Smooth muscle cell (in vitro differentiated cells): ENCODE data around the gene ZNF365. TPM values are rescaled to one million over a fixed set of nuclear protein-coding genes. Genes with fewer than 3 reads are reported as not detected.
A peak's percentile ranks its signal among the peaks of the same experiment; 100 is the strongest.

Experiments used
- DNase-seq: peaks from one replicate; lab custom pipeline; 2025; ENCODE audit not compliant: unreplicated experiment; lab: John Stamatoyannopoulos, UW
- H2AFZ ChIP-seq: fragments of 200-600 bp; sonication (generic); 2 replicates; pipeline ENCODE4 v1.6.0; 2016; ENCODE audit warnings: antibody characterized with exemption, low read depth, mild to moderate bottlenecking
- H3F3A ChIP-seq: fragments of 200-600 bp; sonication (generic); 2 replicates; pipeline ENCODE4 v1.6.0; 2017; ENCODE audit warnings: antibody characterized with exemption, low read depth
- H3K27ac ChIP-seq: fragments of 200-600 bp; sonication (generic); 2 replicates; pipeline ENCODE4 v1.5.1; 2016; ENCODE audit warnings: low read depth, mild to moderate bottlenecking
- H3K27me3 ChIP-seq: fragments of 200-600 bp; sonication (generic); 2 replicates; pipeline ENCODE4 v1.6.1; 2016; ENCODE audit warnings: low read depth, mild to moderate bottlenecking
- H3K36me3 ChIP-seq: fragments of 200-600 bp; sonication (generic); 2 replicates; pipeline ENCODE4 v1.5.1; 2016; ENCODE audit warnings: low read depth
- H3K4me1 ChIP-seq: fragments of 200-600 bp; sonication (generic); 2 replicates; pipeline ENCODE4 v1.5.1; 2016; ENCODE audit warnings: low read depth
- H3K4me2 ChIP-seq: fragments of 200-600 bp; sonication (generic); 2 replicates; pipeline ENCODE4 v1.6.0; 2016; ENCODE audit warnings: mild to moderate bottlenecking
- H3K4me3 ChIP-seq: fragments of 200-600 bp; sonication (generic); 2 replicates; pipeline ENCODE4 v1.5.1; 2016; ENCODE audit warnings: mild to moderate bottlenecking
- H3K79me2 ChIP-seq: fragments of 200-600 bp; sonication (generic); 2 replicates; pipeline ENCODE4 v1.6.0; 2016; ENCODE audit warnings: low read depth, mild to moderate bottlenecking
- H3K9ac ChIP-seq: fragments of 200-600 bp; sonication (generic); 2 replicates; pipeline ENCODE4 v1.6.0; 2016; ENCODE audit warnings: low read depth
- H3K9me3 ChIP-seq: fragments of 200-600 bp; sonication (generic); replicated peaks from 2 replicates; pipeline ENCODE4 v1.5.1; 2016; ENCODE audit warnings: low read depth
- H4K20me1 ChIP-seq: fragments of 200-600 bp; sonication (generic); 2 replicates; pipeline ENCODE4 v1.6.0; 2016; ENCODE audit warnings: low read depth
- WGBS: methylation state at CpG from one replicate; pipeline ENCODE4 v1.1.7; 2016; ENCODE audit warnings: low lambda C conversion rate; 5-methylcytosine and 5-hydroxymethylcytosine counted together
- polyA plus RNA-seq: library from polyadenylated mRNA; unstranded; fragments of >200 nt; fragmentation: Nextera tagmentation; extraction: Ambion mirVana; gene quantifications from 2 replicates; pipeline ENCODE4 v1.2.1, GENCODE V29; 2016
- total RNA-seq: library from RNA; depleted of rRNA; stranded (reverse); fragments of >200 nt; gene quantifications from 2 replicates; pipeline ENCODE4 v1.2.3, GENCODE V29; 2014
- TF ChIP-seq, protein P1 (sequence below): fragments of 200-600 bp; sonication (generic); IDR thresholded peaks from 2 replicates; pipeline ENCODE4 v1.5.1; 2017; ENCODE audit warnings: borderline replicate concordance, mild to moderate bottlenecking, antibody characterized with exemption; ENCODE audit not compliant: insufficient read depth, poor library complexity, severe bottlenecking

ZNF365 gene
- total and polyA plus RNA-seq, 2 experiments from 2014 or later: 2.0 to 3.7 TPM

DNA sequence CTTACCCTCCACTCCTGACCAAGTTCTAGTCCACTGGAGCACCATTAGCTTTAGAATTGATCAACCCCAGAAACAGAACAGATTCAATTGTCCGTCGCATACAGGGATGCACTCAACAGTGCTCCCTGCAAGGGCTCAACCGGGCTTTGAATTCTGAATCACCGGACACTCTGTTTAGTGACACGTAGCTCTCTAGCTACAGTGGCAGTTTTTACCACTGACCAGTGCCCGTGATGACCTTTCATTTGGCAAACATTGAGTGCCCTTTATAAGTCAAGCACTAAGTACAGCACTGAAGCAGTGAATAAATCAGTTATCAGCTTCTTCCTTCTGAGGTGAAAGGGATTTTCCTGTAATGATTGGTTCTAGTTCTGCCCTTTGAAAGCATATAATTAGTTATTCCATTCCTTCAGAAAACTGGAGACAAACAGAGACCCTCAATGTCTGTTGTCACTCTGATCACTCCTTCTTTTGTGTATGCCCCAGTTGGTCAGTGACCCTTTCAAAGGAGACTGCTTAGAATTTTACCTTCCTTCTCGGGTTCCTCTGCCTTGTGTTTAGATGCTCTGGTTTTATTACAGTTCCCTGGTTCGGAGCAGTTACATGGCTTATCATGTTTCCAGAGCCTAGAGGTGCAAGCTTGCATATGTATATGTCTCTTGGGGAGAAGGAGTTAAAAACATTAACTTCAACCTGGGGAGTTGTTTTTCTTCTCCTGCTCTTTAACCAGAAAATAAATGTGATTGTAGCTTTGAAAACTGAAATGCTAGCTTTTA is 68.9 kb downstream of the ZNF365 start:
- Histone ChIP-seq H3K4me2 (no peak overlapping the region), H3K4me1 (peaks cover 4% of the 10 kb centered on the region), H3K36me3 (no peaks in the 10 kb centered on the region), H3K79me2 (no peaks in the 10 kb centered on the region), H4K20me1 (no peaks in the 10 kb centered on the region), H2AFZ (peak overlapping the region; percentile 88), H3K4me3 (no peak overlapping the region), H3K27ac (peak overlapping the region; percentile 9), H3K9me3 (no peaks in the 10 kb centered on the region), H3F3A (peaks cover 8% of the 10 kb centered on the region), H3K27me3 (no peaks in the 10 kb centered on the region), H3K9ac (no peak overlapping the region)
- 59% methylated on average over 8 of the region's 8 CpGs for WGBS
- no peak for DNase-seq
- TF ChIP-seq, protein P1, sequence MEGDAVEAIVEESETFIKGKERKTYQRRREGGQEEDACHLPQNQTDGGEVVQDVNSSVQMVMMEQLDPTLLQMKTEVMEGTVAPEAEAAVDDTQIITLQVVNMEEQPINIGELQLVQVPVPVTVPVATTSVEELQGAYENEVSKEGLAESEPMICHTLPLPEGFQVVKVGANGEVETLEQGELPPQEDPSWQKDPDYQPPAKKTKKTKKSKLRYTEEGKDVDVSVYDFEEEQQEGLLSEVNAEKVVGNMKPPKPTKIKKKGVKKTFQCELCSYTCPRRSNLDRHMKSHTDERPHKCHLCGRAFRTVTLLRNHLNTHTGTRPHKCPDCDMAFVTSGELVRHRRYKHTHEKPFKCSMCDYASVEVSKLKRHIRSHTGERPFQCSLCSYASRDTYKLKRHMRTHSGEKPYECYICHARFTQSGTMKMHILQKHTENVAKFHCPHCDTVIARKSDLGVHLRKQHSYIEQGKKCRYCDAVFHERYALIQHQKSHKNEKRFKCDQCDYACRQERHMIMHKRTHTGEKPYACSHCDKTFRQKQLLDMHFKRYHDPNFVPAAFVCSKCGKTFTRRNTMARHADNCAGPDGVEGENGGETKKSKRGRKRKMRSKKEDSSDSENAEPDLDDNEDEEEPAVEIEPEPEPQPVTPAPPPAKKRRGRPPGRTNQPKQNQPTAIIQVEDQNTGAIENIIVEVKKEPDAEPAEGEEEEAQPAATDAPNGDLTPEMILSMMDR: no peak

DNA sequence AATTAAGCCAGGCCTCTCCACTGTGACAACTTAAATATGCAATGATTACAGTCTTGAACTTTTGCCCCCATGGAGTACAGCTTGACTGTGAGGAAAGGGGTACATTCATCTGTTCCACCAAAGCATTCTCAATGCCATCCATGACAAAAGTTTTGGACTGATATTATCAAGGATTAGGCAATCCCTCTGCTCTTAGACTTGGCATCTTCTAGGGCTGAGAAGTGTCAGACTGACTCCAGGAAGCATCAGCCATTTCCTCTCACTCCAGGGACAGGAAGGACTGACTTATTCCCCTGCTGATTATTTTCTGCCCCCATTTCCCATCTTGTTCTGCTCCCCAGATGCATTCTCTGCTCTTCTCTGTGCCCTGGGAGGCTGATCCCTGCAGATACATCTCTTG is 69.7 kb downstream of the ZNF365 start:
- TF ChIP-seq, protein P1: no peak
- H3F3A ChIP-seq: peaks cover under 1% of the 10 kb centered on the region
- no peak for DNase-seq
- no peaks in the 10 kb centered on the region for H3K27me3 ChIP-seq
- H3K9me3 ChIP-seq: no peaks in the 10 kb centered on the region
- no peak overlapping the region for H3K4me2 ChIP-seq
- no peaks in the 10 kb centered on the region for H4K20me1 ChIP-seq
- H3K36me3 ChIP-seq: no peaks in the 10 kb centered on the region
- no peak overlapping the region for H2AFZ ChIP-seq
- no peaks in the 10 kb centered on the region for H3K79me2 ChIP-seq
- peaks cover 4% of the 10 kb centered on the region for H3K4me1 ChIP-seq
- H3K9ac ChIP-seq: no peak overlapping the region
- H3K4me3 ChIP-seq: no peak overlapping the region
- H3K27ac ChIP-seq: no peak overlapping the region

- no peaks in the 10 kb centered on the region for H3K4me1 ChIP-seq
- 79% methylated on average over 5 of the region's 5 CpGs for WGBS
- no peak for DNase-seq
- no peaks in the 10 kb centered on the region for H3K79me2 ChIP-seq
- H3K4me2 ChIP-seq: no peak overlapping the region
- H3F3A ChIP-seq: no peaks in the 10 kb centered on the region
- no peaks in the 10 kb centered on the region for H3K27me3 ChIP-seq
- no peaks in the 10 kb centered on the region for H4K20me1 ChIP-seq
- H3K27ac ChIP-seq: no peak overlapping the region
- H3K4me3 ChIP-seq: no peak overlapping the region
- TF ChIP-seq, protein P1: no peak
- H3K36me3 ChIP-seq: no peaks in the 10 kb centered on the region
- H2AFZ ChIP-seq: no peak overlapping the region
- H3K9me3 ChIP-seq: no peaks in the 10 kb centered on the region
- no peak overlapping the region for H3K9ac ChIP-seq
Observed at GRCh38 chr10:62446627-62447026, 72.5 kb downstream of the ZNF365 start.

GRCh38 chr10:62450912-62451610 is 76.9 kb downstream of the ZNF365 start:
- no peaks in the 10 kb centered on the region for H3K36me3 ChIP-seq
- no peak overlapping the region for H3K27ac ChIP-seq
- no peak for DNase-seq
- peaks cover 6% of the 10 kb centered on the region for H3F3A ChIP-seq
- no peaks in the 10 kb centered on the region for H3K79me2 ChIP-seq
- H3K27me3 ChIP-seq: no peaks in the 10 kb centered on the region
- 69% methylated on average over 6 of the region's 6 CpGs for WGBS
- H2AFZ ChIP-seq: no peak overlapping the region
- no peaks in the 10 kb centered on the region for H4K20me1 ChIP-seq
- TF ChIP-seq, protein P1: no peak
- no peak overlapping the region for H3K4me3 ChIP-seq
- no peaks in the 10 kb centered on the region for H3K9me3 ChIP-seq
- H3K4me2 ChIP-seq: no peak overlapping the region
- H3K4me1 ChIP-seq: no peaks in the 10 kb centered on the region
- no peak overlapping the region for H3K9ac ChIP-seq
